Neural progenitor cell (in vitro differentiated cells): ENCODE results near the gene ANKRD18A. TPM values are rescaled to one million over a fixed set of nuclear protein-coding genes. Genes with fewer than 3 reads are reported as not detected.
"Not testable (repeated sequence)": the region's sequence is repeated elsewhere in the genome, so short reads cannot be mapped to it uniquely, and the experiment has no call there.

Experiments
- DNase-seq: peaks from one replicate; pipeline ENCODE4 v3.0.0-alpha.2; 2016; ENCODE audit warnings: low spot score
- H2AFZ ChIP-seq: fragments of 200-600 bp; sonication (generic); replicated peaks from 2 replicates; pipeline ENCODE4 v1.6.1; 2016; ENCODE audit warnings: antibody characterized with exemption
- H3F3A ChIP-seq: fragments of 200-600 bp; sonication (generic); 2 replicates; pipeline ENCODE4 v1.6.1; 2016; ENCODE audit warnings: antibody characterized with exemption, low read depth
- H3K27ac ChIP-seq: fragments of 200-600 bp; sonication (generic); 2 replicates; pipeline ENCODE4 v1.5.1; 2016; ENCODE audit warnings: mild to moderate bottlenecking
- H3K27me3 ChIP-seq: fragments of 200-600 bp; sonication (generic); 2 replicates; pipeline ENCODE4 v1.6.1; 2016; ENCODE audit warnings: mild to moderate bottlenecking, moderate library complexity
- H3K36me3 ChIP-seq: fragments of 200-600 bp; sonication (generic); 2 replicates; pipeline ENCODE4 v1.5.1; 2016
- H3K4me1 ChIP-seq: fragments of 200-600 bp; sonication (generic); 2 replicates; pipeline ENCODE4 v1.6.1; 2016; ENCODE audit warnings: mixed run types
- H3K4me2 ChIP-seq: fragments of 200-600 bp; sonication (generic); 2 replicates; pipeline ENCODE4 v1.6.1; 2016
- H3K4me3 ChIP-seq: fragments of 200-600 bp; sonication (generic); 2 replicates; pipeline ENCODE4 v1.5.1; 2016
- H3K79me2 ChIP-seq: fragments of 200-600 bp; sonication (generic); 2 replicates; pipeline ENCODE4 v1.6.1; 2016; ENCODE audit warnings: low read depth
- H3K9ac ChIP-seq: fragments of 200-600 bp; sonication (generic); 2 replicates; pipeline ENCODE4 v1.6.1; 2016
- H3K9me3 ChIP-seq: fragments of 200-600 bp; sonication (generic); 2 replicates; pipeline ENCODE4 v1.5.1; 2016; ENCODE audit warnings: low read depth
- H4K20me1 ChIP-seq: fragments of 200-600 bp; sonication (generic); 2 replicates; pipeline ENCODE4 v1.6.1; 2016; ENCODE audit warnings: low read depth
- H3K27ac Mint-ChIP-seq: 3 replicates; pipeline ENCODE4 v1.8.0; 2021; ENCODE audit warnings: mixed read lengths
- H3K27me3 Mint-ChIP-seq: 2 replicates; pipeline ENCODE4 v1.8.0; 2022; ENCODE audit warnings: low read depth, mild to moderate bottlenecking, inconsistent platforms, moderate library complexity, mixed read lengths; ENCODE audit not compliant: insufficient read depth
- H3K36me3 Mint-ChIP-seq: 3 replicates; pipeline ENCODE4 v1.8.0; 2021; ENCODE audit warnings: mixed read lengths
- H3K4me1 Mint-ChIP-seq: 3 replicates; pipeline ENCODE4 v1.8.0; 2021; ENCODE audit warnings: mixed read lengths
- H3K4me3 Mint-ChIP-seq: 3 replicates; pipeline ENCODE4 v1.8.0; 2021; ENCODE audit warnings: mild to moderate bottlenecking, moderate library complexity, mixed read lengths
- H3K9me3 Mint-ChIP-seq: 3 replicates; pipeline ENCODE4 v1.8.0; 2020; ENCODE audit warnings: mixed read lengths
- CTCF ChIP-seq: fragments of 200-600 bp; sonication (generic); IDR thresholded peaks from 2 replicates; pipeline ENCODE4 v1.5.1; 2017; ENCODE audit warnings: antibody characterized with exemption, mild to moderate bottlenecking
- EZH2 ChIP-seq: fragments of 200-600 bp; sonication (generic); IDR thresholded peaks from 2 replicates; pipeline ENCODE4 v1.6.1; 2017; ENCODE audit warnings: antibody characterized with exemption, mild to moderate bottlenecking, moderate library complexity
- EZH2phosphoT487 ChIP-seq: fragments of 200-600 bp; sonication (generic); IDR thresholded peaks from 2 replicates; pipeline ENCODE4 v1.6.1; 2017; ENCODE audit warnings: antibody characterized with exemption
- total RNA-seq: library from RNA; depleted of rRNA; stranded (reverse); fragments of >200 nt; gene quantifications from 2 replicates; pipeline ENCODE4 v1.2.3, GENCODE V29; 2015; ENCODE audit warnings: low replicate concordance

The ANKRD18A gene
- total RNA-seq, 1 donor from 2014 or later, result 3.0 TPM

DNA sequence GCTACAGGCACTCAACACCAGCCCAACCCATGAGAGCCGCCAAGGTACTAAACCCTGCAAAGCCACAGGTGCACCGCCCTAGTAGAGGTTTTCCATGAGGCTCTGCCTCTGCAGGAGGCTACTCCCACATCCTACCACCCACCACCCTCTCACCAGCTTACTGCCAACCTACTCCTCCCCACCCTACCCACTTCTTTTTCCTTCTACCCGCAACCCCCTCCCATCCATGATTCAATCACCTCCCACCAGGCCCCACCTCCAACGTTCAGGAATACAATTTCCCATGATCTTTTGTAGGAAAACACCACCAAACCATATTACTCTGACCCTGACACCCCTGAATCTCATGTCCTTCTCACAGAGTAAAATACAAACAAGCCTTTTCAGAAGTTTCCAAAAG is 67.4 kb downstream of the ANKRD18A start:
- H4K20me1 ChIP-seq, H3K27ac ChIP-seq, H3K36me3 ChIP-seq, H3K27ac Mint-ChIP-seq, H3K4me2 ChIP-seq, H3K27me3 ChIP-seq, H3K4me3 Mint-ChIP-seq, H3K27me3 Mint-ChIP-seq, H3K4me1 ChIP-seq, H3K9me3 Mint-ChIP-seq, H3K4me3 ChIP-seq, H2AFZ ChIP-seq, H3K79me2 ChIP-seq, DNase-seq, H3K9ac ChIP-seq, H3F3A ChIP-seq, H3K36me3 Mint-ChIP-seq, H3K4me1 Mint-ChIP-seq, H3K9me3 ChIP-seq: not testable (repeated sequence)

- not testable (repeated sequence) for H3K27me3 ChIP-seq, H3K4me3 ChIP-seq, H3K9me3 Mint-ChIP-seq, H3K27me3 Mint-ChIP-seq, H3K36me3 ChIP-seq, H3K4me3 Mint-ChIP-seq, H3K9me3 ChIP-seq, H3K4me1 ChIP-seq, H3F3A ChIP-seq, H3K27ac Mint-ChIP-seq, H3K27ac ChIP-seq, H2AFZ ChIP-seq, DNase-seq, H3K4me2 ChIP-seq, H3K36me3 Mint-ChIP-seq, H4K20me1 ChIP-seq, H3K4me1 Mint-ChIP-seq, H3K79me2 ChIP-seq, H3K9ac ChIP-seq
Observed at GRCh38 chr9:38546497-38547163, 73.8 kb downstream of the ANKRD18A start.

DNA sequence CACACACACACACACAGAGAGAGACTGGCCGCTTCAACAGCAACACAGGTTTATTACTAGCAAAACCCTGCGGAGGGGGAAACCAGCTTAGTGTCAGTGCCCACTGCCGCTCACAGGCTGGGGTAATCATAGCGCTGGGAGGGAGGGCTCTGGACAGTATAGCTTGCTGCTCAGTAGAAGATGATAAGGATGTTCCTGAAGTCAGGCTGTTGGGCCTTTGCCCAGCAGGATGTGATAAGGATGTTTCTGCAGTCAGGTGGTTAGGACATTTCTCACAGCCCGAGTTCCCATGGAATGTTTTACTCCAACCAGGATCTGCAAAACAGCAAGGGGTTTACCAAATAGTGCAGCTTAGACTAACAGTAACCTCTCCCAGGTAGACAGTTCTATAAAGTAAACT is 79.9 kb downstream of the ANKRD18A start:
- not testable (repeated sequence) for H3K4me1 ChIP-seq, H3K27ac ChIP-seq, H3K27me3 ChIP-seq, H3K36me3 ChIP-seq, DNase-seq, H3K9me3 ChIP-seq, H3K9me3 Mint-ChIP-seq, H3K27ac Mint-ChIP-seq, H4K20me1 ChIP-seq, H3K4me3 ChIP-seq, H3K79me2 ChIP-seq, H3K4me2 ChIP-seq, H3K4me1 Mint-ChIP-seq, H3F3A ChIP-seq, H3K27me3 Mint-ChIP-seq, H2AFZ ChIP-seq, H3K9ac ChIP-seq, H3K36me3 Mint-ChIP-seq, H3K4me3 Mint-ChIP-seq

GRCh38 chr9:38529317-38529716 is 91.1 kb downstream of the ANKRD18A start:
- Histone ChIP-seq H4K20me1 (no peaks in the 10 kb centered on the region), H2AFZ (no peak overlapping the region), H3K36me3 (no peaks in the 10 kb centered on the region), H3F3A (no peaks in the 10 kb centered on the region), H3K9me3 (peaks cover 9% of the 10 kb centered on the region), H3K4me2 (no peak overlapping the region), H3K79me2 (no peaks in the 10 kb centered on the region), H3K4me3 (no peak overlapping the region), H3K9ac (no peak overlapping the region), H3K27me3 (no peaks in the 10 kb centered on the region), H3K4me1 (peaks cover 3% of the 10 kb centered on the region), H3K27ac (no peak overlapping the region)
- peaks cover 13% of the 10 kb centered on the region for H3K4me1 Mint-ChIP-seq
- TF ChIP-seq EZH2 (no peak), EZH2phosphoT487 (no peak), CTCF (no peak)
- H3K27me3 Mint-ChIP-seq, result peaks cover 6% of the 10 kb centered on the region
- no peak for DNase-seq
- H3K27ac Mint-ChIP-seq, result no peak overlapping the region
- H3K4me3 Mint-ChIP-seq, result no peak overlapping the region
- H3K9me3 Mint-ChIP-seq, result peaks cover 14% of the 10 kb centered on the region
- peaks cover 3% of the 10 kb centered on the region for H3K36me3 Mint-ChIP-seq

- Mint-ChIP-seq H3K27me3 (peaks cover 6% of the 10 kb centered on the region), H3K27ac (no peak overlapping the region), H3K36me3 (peaks cover 3% of the 10 kb centered on the region), H3K4me3 (no peak overlapping the region), H3K9me3 (peaks cover 14% of the 10 kb centered on the region), H3K4me1 (peaks cover 20% of the 10 kb centered on the region)
- Histone ChIP-seq H4K20me1 (no peaks in the 10 kb centered on the region), H3K79me2 (no peaks in the 10 kb centered on the region), H3K27ac (no peak overlapping the region), H3K36me3 (no peaks in the 10 kb centered on the region), H3K4me2 (no peak overlapping the region), H3K27me3 (no peaks in the 10 kb centered on the region), H3K9me3 (peaks cover 9% of the 10 kb centered on the region), H3F3A (no peaks in the 10 kb centered on the region), H3K4me1 (peaks cover 3% of the 10 kb centered on the region), H3K4me3 (no peak overlapping the region), H2AFZ (no peak overlapping the region), H3K9ac (no peak overlapping the region)
- TF ChIP-seq CTCF (no peak), EZH2phosphoT487 (no peak), EZH2 (no peak)
- peak; percentile 12 for DNase-seq
Observed at GRCh38 chr9:38527503-38527902, 92.9 kb downstream of the ANKRD18A start.
